Heart left ventricle (tissue), 13 donors: ENCODE measurements around the gene BMP8A.

Source experiments
- POLR2A ChIP-seq, 2 donors: fragments of 450-650 bp; IDR thresholded peaks; one replicate each; pipeline ENCODE4 v1.6.1; 2017; ENCODE audit warnings: antibody characterized with exemption in 2 of 2, mild to moderate bottlenecking in 2 of 2, moderate library complexity in 2 of 2
- TF ChIP-seq, protein P1 (sequence below), 12 donors: fragments of 200-600 bp; sonication (generic) in 4 of 12; IDR thresholded peaks; one replicate each; pipeline versions ENCODE4 v1.5.0 to v1.8.0; 2018 to 2022; ENCODE audit warnings: antibody characterized with exemption in 12 of 12, mild to moderate bottlenecking in 5 of 12
- donor health status: ischemic (EF 13 %, LVEDD 7.1; RV severe dilation, severe dysfunction).
- donor health status: DM: no; HTN: yes; CAD: no.
- donor health status: DM: no; HTN: no; CAD: no.
- donor health status: ischemic (EF 25% LVEDD 6.9; RV normal size, moderate dysfunction).
- donor health status: ischemic (EF 25% LVEDD 5.7; RV mildly dilated, moderate dysfunction).
- donor health status: ischemic (EF 35%, LVEDD 5.7; RV mildly dilated, moderate dysfunction).
- donor health status: nonischemic (EF 11% LVEDD 7.7; RV severe dilation, severe dysfunction).
- donor health status: DM: yes; HTN: yes; CAD: no.
- donor health status: PGD.
- donor health status: ischemic (EF 29% LVEDD 5.4; RV normal size, mild dysfunction).
- donor health status: nonischemic (EF 23%, LVEDD 6.1; RV moderate dilation, normal function).

DNA sequence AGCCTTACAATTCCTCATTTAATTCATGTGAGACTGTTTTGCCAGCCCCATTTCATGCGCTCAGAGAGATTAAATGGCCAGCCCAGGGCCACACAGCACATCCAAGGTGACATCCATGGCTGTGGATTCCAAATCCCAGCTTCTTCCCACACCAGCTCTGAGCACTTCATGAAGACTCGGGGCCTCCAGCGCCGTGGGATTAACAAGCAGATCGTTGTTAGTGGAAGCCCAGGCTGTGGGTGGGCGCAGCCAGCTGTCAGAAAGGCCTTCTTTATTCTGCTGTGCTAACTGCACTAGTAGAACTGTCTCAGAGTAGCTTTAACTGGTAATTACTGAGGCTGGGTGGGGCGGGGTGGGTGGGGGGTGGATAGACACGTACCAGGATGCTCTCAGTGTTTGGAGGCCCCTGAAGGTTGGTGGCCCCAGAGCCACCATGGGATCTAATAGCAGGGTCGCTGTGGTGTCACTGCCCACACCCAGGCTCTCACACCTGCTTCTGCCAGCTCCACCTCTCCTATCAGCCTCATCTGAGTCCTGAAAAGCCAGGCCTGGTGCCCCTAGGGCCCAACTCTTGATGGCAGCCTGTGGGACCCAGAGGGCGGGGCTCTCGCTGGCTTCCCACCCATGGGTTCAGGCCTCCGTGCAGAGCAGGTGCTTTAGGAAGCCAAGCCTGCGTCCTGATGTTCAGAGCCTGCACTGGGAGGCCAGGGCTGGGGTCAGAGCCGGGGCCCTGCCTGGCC lies 3.4 kb downstream of the BMP8A start:
- TF ChIP-seq, protein P1, sequence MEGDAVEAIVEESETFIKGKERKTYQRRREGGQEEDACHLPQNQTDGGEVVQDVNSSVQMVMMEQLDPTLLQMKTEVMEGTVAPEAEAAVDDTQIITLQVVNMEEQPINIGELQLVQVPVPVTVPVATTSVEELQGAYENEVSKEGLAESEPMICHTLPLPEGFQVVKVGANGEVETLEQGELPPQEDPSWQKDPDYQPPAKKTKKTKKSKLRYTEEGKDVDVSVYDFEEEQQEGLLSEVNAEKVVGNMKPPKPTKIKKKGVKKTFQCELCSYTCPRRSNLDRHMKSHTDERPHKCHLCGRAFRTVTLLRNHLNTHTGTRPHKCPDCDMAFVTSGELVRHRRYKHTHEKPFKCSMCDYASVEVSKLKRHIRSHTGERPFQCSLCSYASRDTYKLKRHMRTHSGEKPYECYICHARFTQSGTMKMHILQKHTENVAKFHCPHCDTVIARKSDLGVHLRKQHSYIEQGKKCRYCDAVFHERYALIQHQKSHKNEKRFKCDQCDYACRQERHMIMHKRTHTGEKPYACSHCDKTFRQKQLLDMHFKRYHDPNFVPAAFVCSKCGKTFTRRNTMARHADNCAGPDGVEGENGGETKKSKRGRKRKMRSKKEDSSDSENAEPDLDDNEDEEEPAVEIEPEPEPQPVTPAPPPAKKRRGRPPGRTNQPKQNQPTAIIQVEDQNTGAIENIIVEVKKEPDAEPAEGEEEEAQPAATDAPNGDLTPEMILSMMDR (IDR thresholded peaks at IDR 0.05) = no peak
- TF ChIP-seq POLR2A (IDR thresholded peaks at IDR 0.05) = no peak
